ENCODE data around the gene GPR27. TPM values are rescaled to one million over a fixed set of nuclear protein-coding genes. Genes with fewer than 3 reads are reported as not detected.
A peak's percentile ranks its signal among the peaks of the same experiment; 100 is the strongest.

The GPR27 gene
- under 1 TPM; 0.49 to 0.70 TPM for total RNA-seq
- long read RNA-seq, result 0 reads

DNA sequence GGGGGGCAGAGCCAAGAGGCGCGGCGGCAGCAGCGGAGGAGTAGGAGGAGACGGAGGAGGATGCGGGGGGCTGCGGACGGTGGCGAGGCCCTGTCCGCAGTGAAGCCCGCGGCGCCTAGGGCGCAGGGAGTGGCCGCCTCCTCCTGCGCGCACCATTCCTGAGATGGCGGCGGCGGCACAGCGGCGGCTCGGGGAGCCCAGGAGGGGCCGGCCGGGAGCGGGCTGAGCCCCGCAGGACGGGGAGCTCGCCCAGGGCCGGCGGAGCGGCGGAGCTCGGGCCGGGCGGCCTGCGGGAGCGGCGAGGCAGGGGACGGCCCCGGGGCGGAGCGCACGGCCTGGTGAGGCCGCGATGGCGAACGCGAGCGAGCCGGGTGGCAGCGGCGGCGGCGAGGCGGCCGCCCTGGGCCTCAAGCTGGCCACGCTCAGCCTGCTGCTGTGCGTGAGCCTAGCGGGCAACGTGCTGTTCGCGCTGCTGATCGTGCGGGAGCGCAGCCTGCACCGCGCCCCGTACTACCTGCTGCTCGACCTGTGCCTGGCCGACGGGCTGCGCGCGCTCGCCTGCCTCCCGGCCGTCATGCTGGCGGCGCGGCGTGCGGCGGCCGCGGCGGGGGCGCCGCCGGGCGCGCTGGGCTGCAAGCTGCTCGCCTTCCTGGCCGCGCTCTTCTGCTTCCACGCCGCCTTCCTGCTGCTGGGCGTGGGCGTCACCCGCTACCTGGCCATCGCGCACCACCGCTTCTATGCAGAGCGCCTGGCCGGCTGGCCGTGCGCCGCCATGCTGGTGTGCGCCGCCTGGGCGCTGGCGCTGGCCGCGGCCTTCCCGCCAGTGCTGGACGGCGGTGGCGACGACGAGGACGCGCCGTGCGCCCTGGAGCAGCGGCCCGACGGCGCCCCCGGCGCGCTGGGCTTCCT is at the start of gene GPR27:
TSS of gene GPR27 (plus strand) at position 155 of the 909 bp plus-strand sequence. CDS start at position 350, 195 bp downstream.
- ATAC-seq (peak; percentile 69), DNase-seq (peak in 1 of 2 donors; percentile 17)
- intact Hi-C loops (cut with DNase I, micrococcal nuclease), result no loop called here

DNA sequence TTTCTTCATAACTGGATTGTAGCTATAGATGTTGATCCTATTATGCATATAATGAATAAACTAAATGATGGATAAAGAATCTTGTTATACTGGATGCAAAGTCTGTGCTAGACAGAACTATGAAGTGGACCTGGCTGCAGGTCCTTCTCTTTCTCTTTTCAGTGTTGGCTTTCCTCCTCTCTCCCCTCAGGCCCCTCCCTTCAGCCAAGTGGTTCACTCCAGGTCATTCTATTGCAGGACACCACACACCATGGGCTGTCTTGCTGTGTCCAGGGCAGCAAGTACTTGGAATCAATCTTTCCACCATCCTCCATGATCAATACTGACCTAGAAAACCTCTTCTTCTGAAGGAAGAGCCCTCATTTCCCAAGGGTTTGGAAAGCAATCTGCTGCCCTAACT is 48.7 kb upstream of the GPR27 start:
- ATAC-seq (no peak), DNase-seq (no peak)
- intact Hi-C loops (cut with DNase I, micrococcal nuclease), result no loop called here

- ATAC-seq, result no peak
- intact Hi-C loops (cut with DNase I, micrococcal nuclease), result no loop called here
- DNase-seq, result no peak
Measured at GRCh38 chr3:71705681-71706080, 48.0 kb upstream of the GPR27 start.

- no peak for ATAC-seq
- DNase-seq, result no peak
- intact Hi-C loops (cut with DNase I, micrococcal nuclease), result no loop called here
Measured at GRCh38 chr3:71707595-71707994, 46.1 kb upstream of the GPR27 start.

GRCh38 chr3:71708476-71709105 is 45.1 kb upstream of the GPR27 start:
- intact Hi-C loops (cut with DNase I, micrococcal nuclease), result no loop called here
- ATAC-seq (no peak), DNase-seq (no peak)

- intact Hi-C loops (cut with DNase I, micrococcal nuclease), result no loop called here
- ATAC-seq (no peak), DNase-seq (no peak)
Measured at GRCh38 chr3:71709908-71710511, 43.6 kb upstream of the GPR27 start.

- ATAC-seq (peak; percentile 90), DNase-seq (no peak)
- intact Hi-C loops (cut with DNase I, micrococcal nuclease), result no loop called here
Measured at GRCh38 chr3:71710906-71711494, 42.7 kb upstream of the GPR27 start.

GRCh38 chr3:71713041-71713440 is 40.6 kb upstream of the GPR27 start:
- no peak for DNase-seq
- intact Hi-C loops (cut with DNase I, micrococcal nuclease), result no loop called here
- no peak for ATAC-seq

- DNase-seq, result no peak
- intact Hi-C loops (cut with DNase I, micrococcal nuclease), result no loop called here
- ATAC-seq, result no peak
Measured at GRCh38 chr3:71714595-71714994, 39.1 kb upstream of the GPR27 start.

DNA sequence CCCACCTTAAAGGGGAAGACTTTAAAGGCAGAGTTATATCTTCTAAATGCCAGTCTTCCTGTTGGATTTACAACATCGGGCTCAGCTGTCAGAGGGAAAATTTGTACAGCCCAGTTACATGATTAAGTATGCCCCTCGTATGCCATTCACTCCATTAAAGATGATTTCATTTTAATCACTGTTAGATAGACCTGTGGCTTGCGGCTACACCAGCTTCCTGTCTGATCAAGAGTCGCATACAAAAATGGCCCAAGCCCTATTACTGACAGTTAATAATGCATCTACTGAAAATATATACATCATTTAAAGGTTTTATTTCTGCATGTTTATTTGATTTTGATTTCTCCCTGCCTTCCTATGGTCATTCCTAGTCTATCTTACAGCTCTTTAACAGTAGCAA is 35.6 kb upstream of the GPR27 start:
- no peak for DNase-seq
- intact Hi-C loops (cut with DNase I, micrococcal nuclease), result no loop called here

GRCh38 chr3:71721002-71721401 is 32.7 kb upstream of the GPR27 start:
- intact Hi-C loops (cut with DNase I, micrococcal nuclease), result no loop called here
- DNase-seq (no peak), ATAC-seq (no peak)

More for the DNA sequence above, 35.6 kb upstream of the GPR27 start:
- no peak for ATAC-seq

GRCh38 chr3:71721651-71722157 is 32.0 kb upstream of the GPR27 start:
- DNase-seq (no peak), ATAC-seq (no peak)
- intact Hi-C loops (cut with DNase I, micrococcal nuclease), result no loop called here

GRCh38 chr3:71722693-71723092 is 31.0 kb upstream of the GPR27 start:
- ATAC-seq (no peak), DNase-seq (no peak)
- intact Hi-C loops (cut with DNase I, micrococcal nuclease), result no loop called here

- DNase-seq (no peak), ATAC-seq (peak; percentile 17)
- intact Hi-C loops (cut with DNase I, micrococcal nuclease), result no loop called here
Measured at GRCh38 chr3:71723452-71724170, 30.0 kb upstream of the GPR27 start.

GRCh38 chr3:71724171-71724453 is 29.5 kb upstream of the GPR27 start:
- DNase-seq (no peak), ATAC-seq (no peak)
- intact Hi-C loops (cut with DNase I, micrococcal nuclease), result no loop called here

- ATAC-seq, result peak; percentile 87
- peak; percentile 61 to 70 for DNase-seq
- intact Hi-C loops (cut with DNase I, micrococcal nuclease), result no loop called here
Measured at GRCh38 chr3:71724584-71725270, 28.9 kb upstream of the GPR27 start.

DNA sequence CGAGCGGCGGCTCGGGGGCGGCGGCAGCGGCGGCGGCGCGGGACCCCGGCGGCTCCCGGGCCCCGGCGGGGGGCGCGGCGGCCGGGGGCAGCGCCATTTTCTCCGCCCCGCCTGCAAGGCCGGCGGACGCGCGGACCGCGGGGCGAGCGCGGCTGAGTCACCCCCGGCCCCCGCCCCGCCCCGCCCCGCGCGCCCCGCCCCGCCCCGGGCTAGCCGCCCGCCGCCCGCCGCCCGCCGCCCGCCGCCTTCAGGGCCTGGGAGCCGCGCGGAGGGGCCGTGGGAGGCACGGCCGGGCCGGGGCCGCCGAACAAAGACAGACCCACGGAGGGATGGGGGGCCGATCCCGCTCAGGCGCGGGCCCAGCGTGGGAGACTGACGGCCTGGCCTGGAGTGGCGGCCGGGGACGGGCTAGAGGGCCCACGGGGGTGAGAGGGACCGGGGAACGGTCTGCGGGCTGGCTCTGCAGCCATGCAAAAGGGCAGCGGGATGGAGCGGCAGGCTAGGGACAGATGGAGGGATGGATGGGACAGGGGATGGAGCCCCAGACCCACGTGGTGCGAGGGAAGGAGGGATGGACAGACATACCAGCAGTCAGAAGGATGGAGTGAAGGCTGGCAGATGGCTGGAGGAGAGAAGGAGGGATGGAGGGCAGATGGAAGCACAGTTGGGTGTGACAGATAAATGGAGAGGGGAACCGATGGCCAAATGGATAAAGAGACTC is 28.2 kb upstream of the GPR27 start, which contains the start of gene EIF4E3:
TSS of gene EIF4E3 (minus strand) at position 132 of the 721 bp plus-strand sequence. CDS start at position 97, 35 bp downstream.
- DNase-seq, result peak; percentile 30 to 48
- intact Hi-C loops (cut with DNase I, micrococcal nuclease), result no loop called here
- ATAC-seq, result peak; percentile 45

Measured in left colon (tissue), 2 donors.